Effector CD4-positive, alpha-beta T cell (primary cell): ENCODE results near the gene SYNGR2.
"Not testable (repeated sequence)": the region's sequence is repeated elsewhere in the genome, so short reads cannot be mapped to it uniquely, and the experiment has no call there.

Experiments
- DNase-seq: peaks from one replicate; pipeline ENCODE4 v3.0.0-alpha.2; 2020

Gene SYNGR2

DNA sequence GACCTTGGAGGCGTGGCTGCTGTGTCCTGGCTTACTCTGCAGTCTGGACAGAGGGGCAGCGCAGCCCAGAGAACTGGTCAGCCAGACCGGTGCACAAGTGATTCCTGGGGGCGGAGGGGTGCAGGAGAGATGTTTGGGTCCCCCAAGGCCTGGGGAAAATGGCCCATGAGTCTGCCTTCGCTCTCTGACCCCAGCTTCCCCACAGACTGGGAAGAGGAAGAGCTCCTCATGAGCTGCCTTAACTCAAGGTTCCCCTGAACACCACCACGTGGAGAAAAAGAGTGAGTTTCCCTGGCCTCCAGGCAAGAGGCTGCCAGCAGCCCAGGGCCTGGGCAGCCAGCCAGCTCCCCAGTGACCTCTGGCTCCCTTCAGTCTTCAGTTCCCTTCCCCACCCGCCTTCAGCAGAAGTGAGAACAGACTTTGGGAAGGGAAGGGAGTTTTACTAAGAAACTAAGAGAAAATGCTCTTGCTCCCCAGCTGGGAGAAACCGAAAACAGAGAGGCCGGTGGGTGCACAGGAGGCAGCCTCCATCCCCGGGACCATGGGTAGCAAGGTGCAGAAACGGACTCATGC is 24.1 kb upstream of the SYNGR2 start:
- no peak for DNase-seq

DNA sequence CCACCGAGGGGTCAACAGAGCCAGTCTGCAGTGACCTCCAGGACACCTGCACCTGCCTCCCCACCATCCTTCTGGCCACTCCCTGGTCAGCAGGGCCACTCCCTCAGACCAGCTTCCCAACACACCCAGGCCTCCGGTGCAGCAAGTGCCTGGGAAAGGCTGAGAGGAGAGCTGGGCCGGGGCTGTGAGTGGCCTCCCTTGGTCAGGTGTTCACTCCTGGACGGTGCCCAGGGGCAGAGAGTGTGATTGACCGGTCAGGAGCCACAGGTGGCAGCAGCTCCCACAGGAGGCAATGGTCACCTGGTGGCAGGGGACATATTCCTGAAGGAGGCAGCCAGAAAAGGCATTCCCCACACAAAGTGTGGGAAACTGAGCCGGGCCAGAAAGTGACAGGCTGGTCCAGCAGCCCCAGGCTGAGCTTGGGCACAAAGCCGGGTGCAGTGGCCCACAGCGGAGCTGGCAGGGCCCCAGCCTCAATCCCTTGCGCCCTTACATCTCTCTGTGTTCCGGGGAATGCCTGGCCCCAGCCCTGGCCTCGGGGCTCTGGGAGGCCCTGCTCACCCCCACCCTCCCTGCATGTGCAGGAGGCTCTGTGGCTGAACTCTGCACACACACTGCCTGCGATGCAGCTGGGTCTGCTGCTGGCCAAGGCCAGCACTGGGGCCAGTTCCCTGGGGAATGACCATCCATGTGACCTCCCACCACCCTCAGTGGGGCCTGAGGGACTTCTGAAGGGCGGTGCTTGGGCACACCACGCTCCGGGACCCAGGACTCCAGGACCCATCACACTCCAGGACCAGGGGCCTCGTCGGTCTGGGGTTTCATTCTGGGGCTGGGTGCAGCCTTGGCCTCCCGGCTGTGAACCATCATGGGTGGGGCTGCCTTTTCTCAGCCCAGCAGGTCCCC is 23.4 kb upstream of the SYNGR2 start:
- DNase-seq: no peak

DNA sequence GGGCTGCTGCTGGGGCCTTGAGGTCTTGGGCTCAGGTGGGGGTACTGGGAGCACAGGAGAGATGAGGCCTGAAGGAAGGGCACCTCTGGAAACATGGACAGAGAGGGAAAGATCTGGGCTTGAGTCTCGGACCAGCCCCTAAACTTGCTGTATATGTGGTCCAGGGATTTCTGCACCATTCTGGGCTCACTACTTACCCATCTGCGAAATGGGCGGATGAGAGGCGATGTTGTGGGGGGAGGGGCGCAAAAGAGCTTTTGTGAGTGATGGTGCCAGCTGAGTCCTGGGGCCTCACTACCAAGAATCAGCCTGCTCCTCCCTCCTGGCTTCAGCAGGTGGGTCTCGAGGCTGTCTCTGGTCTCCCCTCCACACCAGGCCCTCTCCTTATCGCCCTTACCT is 21.9 kb upstream of the SYNGR2 start:
- DNase-seq: no peak

DNA sequence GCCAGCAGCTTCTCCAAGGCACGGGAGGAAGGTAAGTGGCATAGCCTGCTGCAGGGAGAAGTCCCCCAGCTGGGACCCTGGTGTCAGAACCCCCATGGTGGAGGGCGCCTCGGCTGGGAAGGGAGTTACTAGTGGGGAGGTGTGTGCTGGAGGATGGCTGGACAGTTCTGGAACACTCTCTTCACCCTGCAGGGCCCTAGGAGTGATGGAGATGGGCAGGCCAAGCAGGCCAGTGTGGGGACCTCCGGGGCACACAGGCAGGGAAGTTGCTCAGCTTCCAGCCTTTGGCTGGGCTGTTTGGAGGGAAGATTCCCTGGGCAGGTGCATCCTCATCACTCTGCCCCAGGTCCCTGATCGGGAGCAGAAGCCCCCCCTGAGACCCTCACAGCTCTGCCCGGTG is 21.5 kb upstream of the SYNGR2 start:
- DNase-seq: no peak

DNA sequence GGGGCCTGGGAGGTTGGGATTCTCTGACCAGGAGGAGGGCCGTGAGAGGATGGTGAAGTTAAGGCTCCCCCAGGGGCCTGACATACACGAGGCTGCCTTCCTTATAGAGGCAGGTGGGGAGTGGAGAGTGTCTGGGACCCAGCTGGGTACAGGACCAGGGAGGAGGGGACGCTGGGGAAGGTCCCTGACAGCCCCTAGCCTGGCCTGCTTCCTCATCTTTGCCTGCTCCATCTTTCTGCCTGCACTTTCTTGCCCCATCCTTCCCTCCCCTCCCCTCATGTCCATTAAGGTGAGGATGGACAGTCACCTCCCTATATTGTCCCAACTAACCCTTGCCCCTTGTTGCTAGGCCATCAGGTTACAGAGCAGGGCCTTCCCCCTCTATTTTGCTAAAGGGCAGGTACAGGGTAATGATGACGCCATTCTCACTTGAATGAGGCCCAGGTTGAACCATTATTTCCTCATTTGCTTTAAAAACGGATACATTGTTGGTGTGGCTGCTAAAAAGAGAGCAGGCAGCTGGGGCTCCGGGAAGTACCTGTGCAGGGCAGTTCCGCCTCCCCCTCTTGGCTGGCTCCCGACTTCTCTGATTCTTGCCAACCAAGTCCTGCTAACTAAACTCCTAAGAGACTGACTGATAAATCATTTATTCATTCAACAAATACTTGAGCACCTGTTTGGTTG is 20.9 kb upstream of the SYNGR2 start:
- no peak for DNase-seq

DNA sequence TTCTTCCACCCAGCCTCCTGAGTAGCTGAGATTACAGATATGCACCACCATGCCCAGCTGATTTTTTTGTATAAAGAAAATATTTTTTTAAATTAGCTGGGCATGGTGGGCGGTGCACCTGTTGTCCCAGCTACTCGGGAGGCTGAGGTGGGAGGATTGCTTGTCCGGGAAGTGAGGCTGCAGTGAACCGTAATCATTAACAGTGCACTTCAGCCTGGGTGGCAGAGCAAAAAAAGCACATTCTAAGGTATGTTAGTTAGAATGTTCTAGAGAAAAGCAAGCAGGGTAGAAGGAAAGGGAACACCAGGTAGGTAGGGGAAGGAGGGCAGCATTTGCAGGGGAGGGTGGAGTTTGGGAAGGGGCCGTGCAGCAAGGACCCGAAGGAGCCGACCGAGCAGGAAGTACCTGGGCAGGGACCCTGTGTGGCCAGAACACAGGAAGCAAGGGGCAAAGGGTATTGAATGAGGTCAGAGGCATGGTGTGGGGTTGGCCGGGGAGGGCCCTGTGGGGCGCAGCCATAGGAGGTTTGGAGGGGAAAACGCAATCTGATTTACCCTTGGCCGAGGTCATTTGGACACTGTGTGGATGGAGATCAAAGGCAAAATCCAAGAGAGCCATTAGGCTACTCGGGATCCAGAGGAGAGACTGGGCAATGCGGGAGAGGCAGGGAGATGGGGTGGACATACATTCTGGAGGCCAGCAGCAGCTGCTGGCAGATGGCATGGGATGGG is 19.9 kb upstream of the SYNGR2 start:
- no peak for DNase-seq

DNA sequence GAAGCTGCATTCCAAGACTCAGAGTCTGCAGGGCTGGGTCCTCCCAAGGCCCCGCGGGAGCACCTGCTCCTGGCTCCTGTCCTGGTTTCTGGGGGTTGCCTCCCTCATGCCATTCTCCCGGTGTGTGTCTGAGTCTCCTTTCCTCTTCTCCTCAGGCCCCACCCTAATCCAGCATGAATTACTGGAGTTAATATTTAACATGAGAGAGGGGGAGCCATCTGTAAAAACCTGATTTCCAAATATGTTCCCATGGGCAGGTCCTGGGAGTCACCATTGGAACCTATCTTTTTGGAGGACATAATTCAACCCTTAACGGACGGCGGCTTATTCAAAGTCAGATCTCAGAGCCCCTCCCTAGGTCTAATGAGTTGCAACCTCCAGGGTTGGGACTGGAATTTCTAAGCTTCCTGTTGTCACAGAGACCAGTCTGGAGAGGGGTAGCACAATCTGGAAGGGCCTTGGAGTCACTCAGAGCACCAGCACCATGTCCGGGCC is 16.8 kb upstream of the SYNGR2 start:
- DNase-seq: no peak

DNA sequence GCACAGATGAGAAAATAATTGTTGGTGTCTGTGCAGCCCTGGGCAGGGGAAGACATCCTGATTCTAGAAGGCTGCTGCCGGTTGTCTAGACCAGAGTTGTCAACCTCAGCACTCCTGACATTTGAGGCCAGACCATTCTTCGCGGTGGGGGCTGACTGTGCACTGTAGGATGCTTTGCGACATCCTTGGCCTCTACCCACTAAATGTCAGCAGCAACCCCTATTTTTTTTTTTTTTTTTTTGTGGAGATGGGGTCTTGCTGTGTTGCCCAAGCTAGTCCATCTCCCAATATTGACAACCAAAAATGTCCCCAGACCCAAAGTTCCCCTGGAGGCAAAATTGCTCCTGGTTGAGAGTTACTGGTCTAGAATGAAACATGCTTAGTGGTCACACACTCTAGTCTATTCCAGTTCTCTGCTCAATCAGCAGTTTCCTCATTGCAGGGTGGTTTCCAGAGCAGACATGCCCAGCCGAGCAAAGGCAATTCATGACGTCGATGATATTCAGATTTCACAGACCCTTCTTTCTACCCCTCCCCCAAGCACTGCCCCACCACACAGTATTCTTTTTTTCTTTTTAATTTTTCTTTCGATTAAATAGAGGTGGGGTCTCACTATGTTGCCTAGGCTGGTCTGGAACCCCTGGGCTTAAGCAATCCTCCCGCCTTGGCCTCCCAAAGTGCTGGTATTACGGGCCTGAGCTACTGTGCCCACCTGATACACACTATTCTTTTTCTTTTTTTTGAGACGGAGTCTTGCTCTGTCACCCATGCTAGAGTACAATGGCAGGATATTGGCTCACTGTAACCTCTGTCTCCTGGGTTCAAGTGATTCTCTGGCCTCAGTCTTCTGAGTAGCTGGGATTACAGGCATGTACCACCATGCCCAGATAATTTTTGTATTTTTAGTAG is 13.2 kb upstream of the SYNGR2 start:
- DNase-seq: no peak

DNA sequence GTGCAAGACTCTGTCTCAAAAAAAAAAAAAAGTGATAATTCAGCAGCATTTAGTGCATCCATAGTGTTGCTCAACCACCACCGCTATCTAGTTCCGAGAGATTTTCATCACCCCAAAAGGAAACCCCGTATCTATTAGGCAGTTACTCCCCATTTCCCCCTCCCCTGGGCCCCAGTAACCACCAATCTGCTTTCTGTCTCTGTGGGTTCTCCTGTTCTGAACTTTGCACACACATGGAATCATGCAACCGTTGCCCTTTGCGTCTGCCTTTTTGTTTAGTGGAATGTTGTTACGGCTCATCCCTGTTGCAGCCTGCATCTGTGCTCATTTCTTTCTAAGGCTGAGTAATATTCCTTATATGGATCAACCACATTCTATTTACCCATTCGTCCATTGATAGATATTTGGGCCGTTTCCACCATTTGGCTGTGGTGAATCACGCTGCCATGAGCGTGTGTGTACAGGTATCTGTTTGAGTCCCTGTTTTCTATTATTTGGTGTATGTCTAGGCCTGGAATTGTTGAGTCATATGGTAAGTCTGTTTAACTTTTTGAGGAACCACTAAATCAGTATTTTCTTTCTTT is 8.7 kb upstream of the SYNGR2 start:
- no peak for DNase-seq

DNA sequence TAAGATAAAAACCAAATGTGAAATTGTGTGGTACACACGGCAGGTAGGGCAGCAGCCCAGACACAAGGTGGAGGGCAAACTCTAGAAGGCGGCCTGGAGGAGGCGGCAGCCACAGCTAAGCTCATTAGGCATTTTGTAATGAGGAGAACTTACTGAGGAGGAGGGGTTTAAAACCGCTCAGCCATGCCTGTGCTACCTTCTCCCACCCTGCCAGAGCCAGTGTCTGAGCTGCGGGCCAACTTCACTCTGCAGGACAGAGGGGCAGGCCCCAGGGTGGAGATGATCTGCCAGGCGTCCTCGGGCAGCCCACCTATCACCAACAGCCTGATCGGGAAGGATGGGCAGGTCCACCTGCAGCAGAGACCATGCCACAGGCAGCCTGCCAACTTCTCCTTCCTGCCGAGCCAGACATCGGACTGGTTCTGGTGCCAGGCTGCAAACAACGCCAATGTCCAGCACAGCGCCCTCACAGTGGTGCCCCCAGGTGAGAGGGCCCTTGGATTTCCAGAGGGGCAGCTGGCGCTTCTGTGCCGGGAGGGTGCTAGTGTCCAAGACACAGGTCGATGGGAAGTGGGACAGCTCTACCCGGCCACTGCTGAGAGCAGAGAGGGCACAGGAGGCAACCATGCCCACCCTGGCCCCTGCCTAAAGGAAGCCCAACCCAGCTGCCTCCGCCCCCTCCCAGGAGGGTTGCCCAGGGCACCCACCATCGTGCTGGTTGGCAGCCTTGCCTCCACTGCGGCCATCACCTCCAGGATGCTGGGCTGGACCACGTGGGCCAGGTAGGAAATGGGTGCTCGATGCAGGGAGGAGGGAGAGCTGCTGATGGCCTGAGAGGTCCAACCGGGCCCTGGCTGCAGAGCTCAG is 4.3 kb upstream of the SYNGR2 start:
- no peak for DNase-seq

DNA sequence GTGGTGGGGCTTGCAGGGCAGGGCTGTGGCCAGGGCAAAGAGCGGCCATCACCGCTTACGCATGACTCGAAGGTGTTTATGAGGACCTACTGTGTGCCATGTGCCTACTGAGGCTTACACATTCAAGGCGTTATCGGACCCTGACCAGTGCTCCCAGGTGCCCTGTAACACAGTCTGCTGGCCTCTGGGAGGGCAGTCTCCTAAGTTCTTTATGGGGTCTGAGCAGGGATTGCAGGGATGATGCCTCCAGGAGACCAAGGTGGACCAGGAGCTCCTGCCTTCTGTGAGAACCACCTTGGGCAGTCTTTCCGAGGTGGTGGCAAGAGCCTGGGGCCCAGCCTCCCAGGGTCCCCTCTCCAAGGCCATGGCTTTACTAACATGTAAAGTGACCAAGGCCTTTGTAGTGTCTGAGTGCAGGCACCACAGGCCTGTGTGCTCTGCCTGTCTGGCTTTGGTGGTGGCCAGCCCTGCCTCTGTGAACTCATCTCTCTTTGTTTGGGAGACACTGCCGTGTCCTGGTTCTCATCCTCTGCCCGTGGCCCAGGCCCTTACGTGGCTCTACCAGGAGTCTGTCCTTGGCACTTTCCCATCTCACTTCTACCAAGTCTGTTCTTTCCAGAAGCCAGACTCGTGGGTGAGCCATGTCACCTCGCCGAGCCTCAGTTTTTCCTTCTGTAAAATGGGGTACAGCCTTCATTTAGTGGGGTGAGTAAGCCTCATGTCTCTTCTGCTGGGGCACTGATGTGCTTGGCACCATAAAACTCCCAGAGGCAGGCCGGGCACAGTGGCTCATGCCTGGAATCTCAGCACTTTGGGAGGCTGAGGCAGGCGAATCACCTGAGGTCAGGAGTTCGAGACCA is 3.4 kb upstream of the SYNGR2 start:
- no peak for DNase-seq

DNA sequence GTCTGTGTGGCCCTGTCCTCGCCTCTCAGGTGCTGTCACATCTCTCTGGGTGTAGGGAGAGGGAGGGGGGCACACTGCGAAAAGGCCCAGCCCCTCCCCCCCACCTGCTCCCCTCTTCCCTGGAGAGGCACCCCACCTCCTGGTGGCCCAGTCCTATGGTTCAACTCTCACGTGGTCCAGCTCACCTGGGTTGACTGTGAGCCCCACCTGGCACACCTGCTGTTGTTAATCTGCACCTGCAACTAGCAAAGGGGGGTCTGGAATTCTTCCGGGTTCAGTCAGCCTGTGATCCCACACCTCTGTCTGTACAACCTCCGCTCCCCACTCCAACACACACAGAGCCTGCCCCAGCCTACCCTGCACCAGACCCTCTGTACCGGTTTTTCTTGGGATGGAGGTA is 2.0 kb upstream of the SYNGR2 start:
- no peak for DNase-seq

DNA sequence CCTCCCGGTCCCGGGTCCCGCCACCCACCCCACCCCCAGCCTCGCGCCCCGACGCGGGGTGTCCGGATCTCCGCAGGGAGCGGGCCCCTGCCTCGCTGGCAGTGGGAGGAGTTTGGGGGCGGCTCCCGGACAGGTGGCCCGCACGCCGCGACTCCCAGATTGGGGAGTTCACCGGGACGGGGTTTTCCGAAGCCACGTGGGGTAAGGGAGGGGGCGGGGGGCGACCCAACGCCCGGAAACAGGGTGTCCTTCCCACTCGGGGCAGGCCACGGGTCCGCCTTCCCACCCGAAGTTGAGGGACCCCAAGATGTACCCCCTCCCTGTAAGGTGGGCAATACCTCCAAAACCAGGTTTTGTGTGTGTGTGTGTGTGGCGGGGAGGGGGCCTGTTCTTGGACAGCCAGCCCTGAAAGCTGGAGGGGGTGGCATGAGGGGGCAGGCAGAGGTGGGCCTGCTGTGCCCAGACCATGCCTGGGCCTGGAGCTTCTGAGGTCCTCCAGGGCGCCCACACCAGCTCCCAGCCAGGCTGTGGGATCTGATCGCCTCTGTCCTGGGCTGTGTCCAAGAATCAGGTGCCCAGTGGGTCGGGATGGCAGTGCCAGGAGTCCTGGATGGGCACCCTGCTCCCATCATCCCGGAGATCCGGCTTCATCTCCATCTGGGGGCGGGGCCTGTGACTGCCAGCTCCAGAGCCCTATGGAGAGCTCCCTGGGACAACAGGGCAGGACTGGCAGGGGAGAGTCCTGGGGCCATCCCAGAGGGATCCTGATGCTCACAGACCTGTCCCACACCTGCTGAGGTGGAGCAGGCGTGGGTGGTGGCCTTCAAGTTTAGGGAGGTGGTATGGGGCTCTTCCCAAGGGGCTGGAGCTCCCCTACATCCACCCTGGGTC is 767 bp downstream of the SYNGR2 start:
- peak; percentile 57 for DNase-seq

DNA sequence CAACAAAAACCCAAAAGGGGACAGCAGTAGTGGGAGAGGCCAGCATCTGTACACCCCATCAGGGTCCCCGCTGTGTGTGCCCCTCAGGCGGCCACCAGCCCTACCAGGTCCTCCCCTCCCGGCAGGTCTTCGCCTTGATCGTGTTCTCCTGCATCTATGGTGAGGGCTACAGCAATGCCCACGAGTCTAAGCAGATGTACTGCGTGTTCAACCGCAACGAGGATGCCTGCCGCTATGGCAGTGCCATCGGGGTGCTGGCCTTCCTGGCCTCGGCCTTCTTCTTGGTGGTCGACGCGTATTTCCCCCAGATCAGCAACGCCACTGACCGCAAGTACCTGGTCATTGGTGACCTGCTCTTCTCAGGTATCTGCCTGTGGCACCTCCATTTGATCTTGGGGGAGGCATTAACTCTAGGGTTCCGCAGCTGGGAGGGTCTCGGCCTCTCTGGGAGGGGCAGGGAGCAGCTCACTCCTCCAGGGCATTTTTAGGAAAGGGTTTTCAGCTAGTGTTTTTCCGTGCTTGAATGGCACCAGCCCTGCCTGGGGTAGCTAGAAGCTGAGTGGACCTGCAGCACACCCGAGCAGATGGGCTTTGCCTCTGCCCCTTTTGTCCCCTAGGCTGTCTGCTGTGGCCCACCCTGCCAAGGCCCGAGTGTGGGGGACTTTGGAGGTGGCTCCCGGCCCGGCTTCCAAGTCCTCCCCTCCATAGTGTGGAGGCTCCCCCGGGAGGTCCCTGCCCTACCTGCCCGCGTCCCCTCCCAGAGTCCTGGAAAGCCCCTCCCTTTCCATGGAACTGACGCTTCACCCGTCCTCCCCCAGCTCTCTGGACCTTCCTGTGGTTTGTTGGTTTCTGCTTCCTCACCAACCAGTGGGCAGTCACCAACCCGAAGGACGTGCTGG is 2.6 kb downstream of the SYNGR2 start:
- no peak for DNase-seq

DNA sequence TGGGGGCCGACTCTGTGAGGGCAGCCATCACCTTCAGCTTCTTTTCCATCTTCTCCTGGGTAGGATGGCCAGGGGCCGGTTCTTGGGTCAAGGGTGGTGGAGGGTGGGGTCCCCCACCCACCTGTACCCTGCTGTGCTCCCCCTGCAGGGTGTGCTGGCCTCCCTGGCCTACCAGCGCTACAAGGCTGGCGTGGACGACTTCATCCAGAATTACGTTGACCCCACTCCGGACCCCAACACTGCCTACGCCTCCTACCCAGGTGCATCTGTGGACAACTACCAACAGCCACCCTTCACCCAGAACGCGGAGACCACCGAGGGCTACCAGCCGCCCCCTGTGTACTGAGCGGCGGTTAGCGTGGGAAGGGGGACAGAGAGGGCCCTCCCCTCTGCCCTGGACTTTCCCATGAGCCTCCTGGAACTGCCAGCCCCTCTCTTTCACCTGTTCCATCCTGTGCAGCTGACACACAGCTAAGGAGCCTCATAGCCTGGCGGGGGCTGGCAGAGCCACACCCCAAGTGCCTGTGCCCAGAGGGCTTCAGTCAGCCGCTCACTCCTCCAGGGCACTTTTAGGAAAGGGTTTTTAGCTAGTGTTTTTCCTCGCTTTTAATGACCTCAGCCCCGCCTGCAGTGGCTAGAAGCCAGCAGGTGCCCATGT is 3.3 kb downstream of the SYNGR2 start:
- not testable (repeated sequence) for DNase-seq

DNA sequence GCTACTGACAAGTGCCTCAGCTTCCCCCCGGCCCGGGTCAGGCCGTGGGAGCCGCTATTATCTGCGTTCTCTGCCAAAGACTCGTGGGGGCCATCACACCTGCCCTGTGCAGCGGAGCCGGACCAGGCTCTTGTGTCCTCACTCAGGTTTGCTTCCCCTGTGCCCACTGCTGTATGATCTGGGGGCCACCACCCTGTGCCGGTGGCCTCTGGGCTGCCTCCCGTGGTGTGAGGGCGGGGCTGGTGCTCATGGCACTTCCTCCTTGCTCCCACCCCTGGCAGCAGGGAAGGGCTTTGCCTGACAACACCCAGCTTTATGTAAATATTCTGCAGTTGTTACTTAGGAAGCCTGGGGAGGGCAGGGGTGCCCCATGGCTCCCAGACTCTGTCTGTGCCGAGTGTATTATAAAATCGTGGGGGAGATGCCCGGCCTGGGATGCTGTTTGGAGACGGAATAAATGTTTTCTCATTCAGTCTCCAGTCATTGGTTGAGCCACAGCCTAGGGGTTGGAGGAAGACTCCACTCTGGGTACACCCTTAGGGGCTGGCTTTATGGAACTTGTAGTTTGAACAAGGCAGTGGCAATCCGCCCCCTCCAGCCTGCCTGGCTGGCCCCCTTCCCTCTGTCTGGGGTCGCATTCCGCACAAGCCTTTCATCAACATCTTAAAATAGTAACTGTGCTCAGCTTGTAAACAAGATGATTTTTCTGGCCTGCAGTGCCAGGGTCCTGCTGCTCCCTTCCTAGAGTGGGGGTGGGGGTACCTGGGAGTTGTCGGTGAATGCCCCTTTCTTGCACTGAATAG is 4.1 kb downstream of the SYNGR2 start:
- no peak for DNase-seq
